ENCODE measurements around the gene RFNG. TPM values are rescaled to one million over a fixed set of nuclear protein-coding genes. Genes with fewer than 3 reads are reported as not detected.

The RFNG gene
- total RNA-seq, 1 experiment from 2014 or later, result 46.7 TPM

- no peak overlapping the region for H3K27ac ChIP-seq (ENCODE audit: low read length)
- H3F3A ChIP-seq (ENCODE audit: low read length, unreplicated experiment), result no peaks in the 10 kb centered on the region
- H2AFZ ChIP-seq (ENCODE audit: low read length), result no peak overlapping the region
- no TSS peak for BruUV-seq (replicated peaks)
- H3K27me3 ChIP-seq (ENCODE audit: low read length), result no peaks in the 10 kb centered on the region
- H4K20me1 ChIP-seq (ENCODE audit: low read length), result no peaks in the 10 kb centered on the region
- ChIA-PET CTCF (no interaction called here), POLR2A (ENCODE audit: unreplicated experiment) (no interaction called here)
- no peaks in the 10 kb centered on the region for H3K4me1 ChIP-seq (ENCODE audit: insufficient read depth, low read length)
- no peaks in the 10 kb centered on the region; the same call in 1 of the 2 replicates for H3K36me3 ChIP-seq (ENCODE audit: low read depth, low read length)
- ATAC-seq (no peak), DNase-seq (no peak)
- no peak overlapping the region for H3K4me2 ChIP-seq (ENCODE audit: low read length)
- intact Hi-C loops (cut with micrococcal nuclease), result no loop called here
- no peak overlapping the region for H3K4me3 ChIP-seq (ENCODE audit: low read length)
- no peak overlapping the region for H3K9ac ChIP-seq (ENCODE audit: low read length)
- H3K79me2 ChIP-seq (ENCODE audit: low read length), result no peaks in the 10 kb centered on the region
- no peaks in the 10 kb centered on the region for H3K9me3 ChIP-seq (ENCODE audit: low read length)
- no peaks in the 10 kb centered on the region for H3K9me2 ChIP-seq (replicated peaks; ENCODE audit: low read length)
- TF ChIP-seq EZH2phosphoT487 (IDR thresholded peaks at IDR 0.05; ENCODE audit: borderline replicate concordance, low read length), result no peak
Observed at GRCh38 chr17:82043507-82043906, 8.1 kb downstream of the RFNG start.

- Histone ChIP-seq H3K4me2 (ENCODE audit: low read length) (no peak overlapping the region), H3K9ac (ENCODE audit: low read length) (no peak overlapping the region), H2AFZ (ENCODE audit: low read length) (no peak overlapping the region), H3K36me3 (ENCODE audit: low read depth, low read length) (no peaks in the 10 kb centered on the region; the same call in 1 of the 2 replicates), H3K79me2 (ENCODE audit: low read length) (no peaks in the 10 kb centered on the region), H3K4me1 (ENCODE audit: insufficient read depth, low read length) (peaks cover 4% of the 10 kb centered on the region), H3K9me2 (replicated peaks; ENCODE audit: low read length) (no peaks in the 10 kb centered on the region), H4K20me1 (ENCODE audit: low read length) (no peaks in the 10 kb centered on the region), H3K9me3 (ENCODE audit: low read length) (no peaks in the 10 kb centered on the region), H3K4me3 (ENCODE audit: low read length) (no peak overlapping the region), H3F3A (ENCODE audit: low read length, unreplicated experiment) (no peaks in the 10 kb centered on the region), H3K27ac (ENCODE audit: low read length) (no peak overlapping the region), H3K27me3 (ENCODE audit: low read length) (no peaks in the 10 kb centered on the region)
- no peak for TF ChIP-seq EZH2 (IDR thresholded peaks at IDR 0.05; ENCODE audit: low read length, unreplicated experiment)
- no peak for ATAC-seq
- intact Hi-C loops (cut with micrococcal nuclease), result no loop called here
- no TSS peak for BruUV-seq (replicated peaks)
- DNase-seq, result no peak
- ChIA-PET POLR2A (ENCODE audit: unreplicated experiment) (interaction anchor here (0.5 kb wide), 1 partner anchor 70 kb away, joined by 12 read pairs; no protein-coding TSS in a partner anchor), CTCF (no interaction called here)
Observed at GRCh38 chr17:82042649-82043048, 9.0 kb downstream of the RFNG start.

- H3K9ac ChIP-seq (ENCODE audit: low read length), result no peak overlapping the region
- H3K9me2 ChIP-seq (replicated peaks; ENCODE audit: low read length), result no peaks in the 10 kb centered on the region
- no peak for TF ChIP-seq CTCF (conservative IDR thresholded peaks at IDR 0.05; ENCODE audit: low read depth, low read length)
- TF ChIP-seq EZH2 (IDR thresholded peaks at IDR 0.05; ENCODE audit: low read length, unreplicated experiment), result no peak
- TF ChIP-seq EZH2phosphoT487 (IDR thresholded peaks at IDR 0.05; ENCODE audit: borderline replicate concordance, low read length), result no peak
- H3K79me2 ChIP-seq (ENCODE audit: low read length), result peaks cover 8% of the 10 kb centered on the region
- peak overlapping the region; percentile 26; the same call in 1 of the 2 replicates for H3K4me2 ChIP-seq (ENCODE audit: low read length)
- no peak overlapping the region for H3K4me3 ChIP-seq (ENCODE audit: low read length)
- H2AFZ ChIP-seq (ENCODE audit: low read length), result no peak overlapping the region
- peaks cover 6% of the 10 kb centered on the region; the same call in 1 of the 2 replicates for H4K20me1 ChIP-seq (ENCODE audit: low read length)
- H3F3A ChIP-seq (ENCODE audit: low read length, unreplicated experiment), result no peaks in the 10 kb centered on the region
- no peaks in the 10 kb centered on the region for H3K36me3 ChIP-seq (ENCODE audit: low read depth, low read length)
- intact Hi-C loops (cut with micrococcal nuclease), result no loop called here
- DNase-seq, result peak; percentile 66
- ATAC-seq, result no peak
- peaks cover 9% of the 10 kb centered on the region for H3K4me1 ChIP-seq (ENCODE audit: insufficient read depth, low read length)
- H3K9me3 ChIP-seq (ENCODE audit: low read length), result no peaks in the 10 kb centered on the region
- POLR2A ChIA-PET (ENCODE audit: unreplicated experiment), result no interaction called here
- CTCF ChIA-PET, result no interaction called here
- no peaks in the 10 kb centered on the region for H3K27me3 ChIP-seq (ENCODE audit: low read length)
- no peak overlapping the region for H3K27ac ChIP-seq (ENCODE audit: low read length)
- BruUV-seq (replicated peaks), result no TSS peak
Observed at GRCh38 chr17:82041144-82041814, 10.3 kb downstream of the RFNG start.
